Measurements from ENCODE around the gene DDX1.

DNA sequence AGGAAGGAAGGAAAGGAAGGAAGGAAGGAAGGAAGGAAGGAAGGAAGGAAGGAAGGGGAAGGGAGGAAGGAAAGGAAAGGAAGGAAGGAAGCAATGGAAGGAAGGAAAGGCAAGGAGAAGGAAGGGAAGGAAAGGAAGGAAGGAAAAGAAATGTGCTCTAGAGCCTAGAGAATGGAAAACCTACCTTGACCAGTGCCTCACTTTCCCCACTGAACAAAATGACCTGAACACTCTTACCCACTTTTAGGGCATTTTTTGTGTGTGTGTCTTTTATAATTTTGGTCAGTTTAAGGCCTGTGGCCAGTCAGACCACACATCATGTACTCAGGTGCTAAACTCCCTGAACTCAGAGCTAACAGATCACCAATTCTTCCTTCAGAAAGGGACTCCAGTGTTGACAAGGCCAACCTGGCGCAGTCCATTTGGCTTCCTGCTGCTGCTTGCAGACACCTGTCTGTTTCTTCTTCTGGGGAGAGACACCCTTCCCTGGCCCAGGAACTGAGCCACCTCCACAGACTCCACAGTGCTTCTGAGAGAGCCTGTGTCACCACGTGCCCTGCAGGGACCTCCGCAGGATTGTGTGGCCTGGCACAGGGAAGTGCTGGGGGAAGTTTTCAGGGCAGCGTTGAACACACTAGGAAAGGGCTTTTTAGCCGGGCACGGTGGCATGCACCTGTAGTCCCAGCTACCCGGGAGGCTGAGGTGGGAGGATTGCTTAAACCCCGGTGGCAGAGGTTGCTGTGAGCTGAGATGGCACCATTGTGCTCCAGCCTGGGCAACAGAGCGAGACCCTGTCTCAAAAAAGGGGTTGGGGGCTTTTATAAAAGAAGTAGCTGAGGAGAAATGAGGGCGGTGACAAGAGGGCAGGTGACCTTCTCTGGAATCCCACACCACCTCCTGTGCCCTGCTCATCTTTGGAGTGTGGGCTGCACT is 57.2 kb downstream of the DDX1 start:
- no peak for TF ChIP-seq POLR2A (IDR thresholded peaks at IDR 0.05)
- TF ChIP-seq CTCF (IDR thresholded peaks at IDR 0.05), result no peak
